Measurements from ENCODE around the gene KIAA0930.
"Not testable (repeated sequence)": the region's sequence is repeated elsewhere in the genome, so short reads cannot be mapped to it uniquely, and the experiment has no call there.

Gene KIAA0930

GRCh38 chr22:45262931-45263462 lies 22.3 kb upstream of the KIAA0930 start:
- DNase-seq (ENCODE audit: low spot score), result no peak

GRCh38 chr22:45262195-45262930 lies 21.7 kb upstream of the KIAA0930 start:
- no peak for DNase-seq (ENCODE audit: low spot score)

DNA sequence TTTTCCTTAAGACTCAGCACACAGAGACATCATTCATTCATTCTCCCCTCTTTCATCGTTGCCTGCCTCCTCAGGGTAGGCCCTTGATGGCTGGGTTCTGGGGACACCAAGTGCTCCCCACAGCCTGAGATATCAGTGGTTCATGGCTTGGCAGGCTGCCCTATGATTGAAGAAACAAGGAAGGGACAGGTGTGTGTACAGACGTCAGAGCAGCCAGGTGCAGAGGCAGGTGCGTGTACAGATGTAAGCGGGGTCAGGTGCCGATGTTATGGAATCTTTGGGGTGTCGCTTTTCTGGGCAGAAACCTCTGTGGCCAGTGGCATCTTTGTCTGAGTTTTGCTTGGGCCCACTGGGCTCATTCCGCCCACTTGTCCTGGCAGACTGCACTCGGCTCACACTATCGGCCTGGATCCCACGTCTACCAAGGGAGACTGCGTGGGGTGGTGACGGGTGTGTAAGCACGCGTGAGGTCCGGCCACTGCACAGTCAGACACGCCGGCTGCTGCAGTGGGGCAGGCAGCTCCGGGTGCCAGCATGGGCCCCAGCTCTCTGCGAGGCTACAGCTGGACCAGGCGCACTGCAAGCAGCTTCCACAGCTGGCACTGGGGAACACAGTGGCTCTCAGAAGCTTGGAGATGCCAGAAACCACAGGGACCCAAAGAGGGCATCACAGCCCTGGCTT lies 20.9 kb upstream of the KIAA0930 start:
- no peak for DNase-seq (ENCODE audit: low spot score)

DNA sequence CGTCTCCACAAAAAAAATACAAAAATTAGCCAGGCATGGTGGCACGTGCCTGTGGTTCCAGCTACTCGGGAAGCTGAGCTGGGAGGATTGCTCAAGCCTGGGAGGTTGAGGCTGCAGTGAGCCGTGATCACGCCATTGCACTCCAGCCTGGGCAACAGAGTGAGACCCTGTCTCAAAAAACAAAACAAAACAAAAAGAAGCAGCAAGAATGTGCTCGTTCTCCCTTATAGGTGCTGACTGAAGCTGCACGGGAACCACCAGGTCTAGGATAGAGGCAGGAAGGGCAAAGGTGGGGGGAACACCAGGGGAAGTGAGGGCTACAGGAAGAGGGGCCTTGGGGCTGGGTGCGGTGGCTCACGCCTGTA lies 19.7 kb upstream of the KIAA0930 start:
- DNase-seq (ENCODE audit: low spot score), result not testable (repeated sequence)

GRCh38 chr22:45259754-45260394 lies 19.2 kb upstream of the KIAA0930 start:
- no peak for DNase-seq (ENCODE audit: low spot score)

DNA sequence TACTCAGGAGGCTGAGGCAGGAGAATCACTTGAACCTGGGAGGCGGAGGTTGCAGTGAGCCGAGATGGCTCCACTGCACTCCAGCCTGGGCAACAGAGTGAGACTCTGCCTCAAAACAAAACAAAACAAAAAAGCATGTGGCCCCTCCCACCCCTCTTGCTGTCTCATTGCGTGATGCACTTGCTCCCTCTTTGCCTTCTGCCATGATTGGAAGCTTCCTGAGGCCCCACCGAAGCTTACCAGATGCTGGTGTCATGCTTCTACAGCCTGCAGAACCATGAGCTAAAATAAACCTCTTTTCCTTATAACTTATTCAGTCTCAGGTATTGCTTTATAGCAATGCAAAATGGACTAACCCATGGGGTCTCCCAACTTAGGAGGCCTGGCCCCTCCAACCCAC lies 17.2 kb upstream of the KIAA0930 start:
- DNase-seq (ENCODE audit: low spot score), result not testable (repeated sequence)

GRCh38 chr22:45254789-45255278 lies 14.1 kb upstream of the KIAA0930 start:
- DNase-seq (ENCODE audit: low spot score), result no peak

GRCh38 chr22:45254388-45254787 lies 13.7 kb upstream of the KIAA0930 start:
- DNase-seq (ENCODE audit: low spot score), result no peak

GRCh38 chr22:45253039-45253641 lies 12.4 kb upstream of the KIAA0930 start:
- DNase-seq (ENCODE audit: low spot score), result no peak

- DNase-seq (ENCODE audit: low spot score), result no peak
These were observed 11.1 kb upstream of the KIAA0930 start for GRCh38 chr22:45251825-45252224.

GRCh38 chr22:45248832-45249561 lies 8.3 kb upstream of the KIAA0930 start:
- no peak for DNase-seq (ENCODE audit: low spot score)

- DNase-seq (ENCODE audit: low spot score), result no peak
These were observed 5.6 kb upstream of the KIAA0930 start for GRCh38 chr22:45246060-45246985.

GRCh38 chr22:45244916-45245315 lies 4.2 kb upstream of the KIAA0930 start:
- DNase-seq (ENCODE audit: low spot score), result no peak

- DNase-seq (ENCODE audit: low spot score), result no peak
These were observed 2.1 kb upstream of the KIAA0930 start for GRCh38 chr22:45242778-45243191.

- DNase-seq (ENCODE audit: low spot score), result no peak
These were observed 437 bp downstream of the KIAA0930 start for GRCh38 chr22:45240104-45240809.

DNA sequence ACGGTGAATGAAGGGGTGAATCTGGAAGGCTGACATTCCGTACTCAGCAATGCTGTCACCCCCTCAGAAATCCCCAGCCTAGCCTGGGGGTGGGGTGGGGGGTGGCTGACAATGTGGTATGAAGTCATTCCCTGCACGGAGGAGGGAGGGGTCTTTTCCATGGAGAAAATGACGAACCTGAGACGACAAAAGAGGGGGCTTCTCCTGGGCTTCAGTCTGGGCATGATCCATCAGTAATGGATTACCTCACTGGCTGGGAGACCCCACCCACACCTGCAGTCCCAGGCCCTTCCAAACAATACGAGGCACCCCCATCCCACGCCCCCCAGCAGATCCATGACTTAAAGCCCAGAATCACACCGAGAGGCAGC lies 1.0 kb downstream of the KIAA0930 start:
- DNase-seq (ENCODE audit: low spot score), result no peak

DNA sequence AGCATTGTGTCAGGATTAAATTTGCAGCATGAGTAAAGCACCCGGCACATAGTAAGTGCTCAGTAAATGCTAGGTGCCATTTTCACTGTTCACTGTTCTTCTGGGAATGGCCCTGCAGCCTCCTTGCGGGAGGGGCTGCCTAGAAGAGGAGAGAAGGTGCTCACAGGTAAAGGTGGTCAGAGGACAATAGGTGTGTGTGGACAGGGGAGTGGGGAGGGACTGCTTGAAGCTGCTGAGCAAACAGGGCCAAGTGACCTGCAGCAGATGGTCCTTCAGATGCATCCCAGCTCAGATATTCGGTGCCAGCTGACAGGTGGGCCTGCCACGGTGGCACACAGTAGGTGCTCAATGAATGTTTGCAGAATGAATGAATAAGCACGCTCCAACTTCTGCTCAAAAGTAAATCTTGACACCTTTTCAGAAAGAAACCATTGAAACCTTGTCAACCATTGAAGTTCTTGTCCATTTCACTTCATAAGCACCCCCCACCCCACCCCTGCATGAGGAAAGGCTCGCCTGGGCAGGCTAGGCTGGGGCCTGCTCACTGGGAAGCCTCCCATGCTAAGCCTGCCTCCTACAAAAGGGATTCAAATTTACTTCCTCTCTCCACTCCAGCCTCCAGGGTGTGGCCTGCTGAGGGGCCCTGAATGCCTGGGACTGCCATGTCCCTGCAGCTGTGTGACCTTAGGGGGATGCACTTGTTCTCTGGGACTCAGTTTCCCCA lies 1.6 kb downstream of the KIAA0930 start:
- DNase-seq (ENCODE audit: low spot score), result no peak

GRCh38 chr22:45238076-45238956 lies 2.4 kb downstream of the KIAA0930 start:
- no peak for DNase-seq (ENCODE audit: low spot score)
